GM21723 (cell line): Measurements from ENCODE around the gene ATOX1.

ENCODE experiments used
- ATAC-seq: cut with Tn5 transposase; IDR thresholded peaks from one replicate; pipeline ENCODE4 v1.9.1; 2021; ENCODE audit warnings: mild to moderate bottlenecking, moderate library complexity; ENCODE audit not compliant: unreplicated experiment

Gene ATOX1

DNA sequence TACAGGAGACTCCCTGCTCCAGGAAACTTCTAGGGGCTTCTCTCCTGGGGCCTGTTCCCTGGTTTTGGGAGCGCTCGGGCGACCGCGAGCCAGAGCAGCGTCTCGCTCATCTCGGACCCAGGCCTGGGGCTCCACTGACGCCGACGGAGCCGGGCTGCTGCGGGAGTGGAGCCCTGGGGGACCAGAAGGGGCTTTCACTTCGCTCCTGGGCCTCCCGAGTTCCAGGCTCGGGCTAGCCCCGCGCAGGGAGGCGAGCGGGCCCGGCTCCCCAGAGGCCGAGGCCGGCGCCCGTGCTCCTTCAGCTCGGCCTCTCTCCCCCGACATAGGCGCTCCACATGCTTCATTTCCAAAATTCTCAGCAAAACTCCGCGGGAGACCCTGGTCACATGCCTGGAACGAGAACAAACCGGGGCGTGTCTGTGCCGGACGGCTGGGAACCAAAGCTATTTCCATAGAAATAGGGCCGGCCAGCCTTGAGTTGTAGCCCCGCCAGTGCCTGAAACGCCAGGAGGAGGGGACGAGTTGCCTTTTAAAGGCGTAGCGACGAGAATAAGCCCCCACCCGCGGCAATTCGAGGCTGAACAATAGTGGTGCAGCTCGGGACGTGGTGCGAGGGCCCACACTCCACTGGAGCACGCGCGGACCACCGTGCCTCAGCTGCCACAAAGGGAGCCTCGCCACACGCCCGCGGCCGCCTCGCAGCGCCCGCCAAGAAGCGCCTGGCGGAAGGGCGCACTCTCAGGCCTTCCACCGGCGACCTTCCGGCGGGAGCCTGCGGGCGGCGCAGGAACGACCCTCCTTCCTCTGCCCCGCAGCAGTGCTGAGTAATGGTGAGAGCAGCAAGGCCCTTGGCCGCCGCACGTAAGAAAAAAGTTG is 12.2 kb upstream of the ATOX1 start:
- ATAC-seq, result peak; percentile 30

DNA sequence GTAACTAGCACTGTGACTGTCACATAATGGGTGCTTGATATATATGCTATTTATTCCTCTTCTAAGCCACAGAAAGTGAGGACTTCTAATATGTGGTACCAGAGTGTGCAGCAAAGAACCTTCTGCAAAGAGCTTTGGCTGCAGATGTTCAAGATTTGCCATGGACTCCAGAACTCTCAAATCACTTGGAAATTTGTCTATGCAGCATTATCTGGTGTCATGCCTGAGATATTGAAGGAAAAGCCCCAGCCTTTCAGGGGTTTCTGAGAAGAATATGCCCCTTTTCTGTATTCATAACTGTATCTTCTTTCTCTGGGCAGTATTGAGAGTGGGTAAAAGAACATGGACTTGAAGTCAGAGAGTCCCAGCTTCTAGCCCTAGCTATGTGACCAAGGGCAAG is 8.5 kb upstream of the ATOX1 start:
- no peak for ATAC-seq

DNA sequence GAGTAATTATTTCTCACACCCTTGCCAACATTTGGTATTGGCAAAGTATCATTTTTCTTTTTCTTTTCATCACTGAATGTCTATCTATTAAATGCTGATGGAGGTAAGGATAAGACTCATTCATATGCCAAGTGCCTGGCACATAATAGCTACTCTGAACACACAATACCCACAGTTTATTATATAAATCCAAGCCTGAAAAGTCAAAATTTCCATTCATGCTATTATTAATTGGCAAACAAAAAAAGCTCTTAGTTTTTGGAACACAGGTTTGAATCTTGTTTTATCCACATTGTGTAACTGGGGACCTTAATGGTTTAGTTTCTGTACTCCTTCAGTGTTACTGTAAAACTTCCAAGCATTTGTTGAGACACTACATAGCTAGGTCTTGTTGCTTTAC is 6.4 kb upstream of the ATOX1 start:
- ATAC-seq, result no peak

DNA sequence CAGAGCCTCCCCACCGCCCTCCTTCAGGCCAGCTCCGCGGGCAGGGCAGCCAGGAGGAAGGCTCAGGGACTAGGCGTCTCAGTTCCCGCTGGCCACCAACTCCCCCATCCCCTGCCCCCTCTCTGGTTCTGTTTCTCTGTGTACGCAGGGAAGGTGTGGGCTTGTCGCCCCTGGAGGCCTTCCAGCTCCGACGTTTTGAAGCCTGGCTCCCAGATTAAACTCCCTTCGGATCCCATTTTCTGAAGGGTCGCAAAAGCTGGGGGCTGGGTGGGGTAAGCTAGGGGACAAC is 346 bp downstream of the ATOX1 start:
- peak; percentile 25 for ATAC-seq

GRCh38 chr5:151757233-151758140 is 944 bp downstream of the ATOX1 start:
- ATAC-seq, result peak; percentile 31

GRCh38 chr5:151755383-151755782 is 3.0 kb downstream of the ATOX1 start:
- ATAC-seq, result no peak

GRCh38 chr5:151751593-151751992 is 6.8 kb downstream of the ATOX1 start:
- ATAC-seq, result no peak

DNA sequence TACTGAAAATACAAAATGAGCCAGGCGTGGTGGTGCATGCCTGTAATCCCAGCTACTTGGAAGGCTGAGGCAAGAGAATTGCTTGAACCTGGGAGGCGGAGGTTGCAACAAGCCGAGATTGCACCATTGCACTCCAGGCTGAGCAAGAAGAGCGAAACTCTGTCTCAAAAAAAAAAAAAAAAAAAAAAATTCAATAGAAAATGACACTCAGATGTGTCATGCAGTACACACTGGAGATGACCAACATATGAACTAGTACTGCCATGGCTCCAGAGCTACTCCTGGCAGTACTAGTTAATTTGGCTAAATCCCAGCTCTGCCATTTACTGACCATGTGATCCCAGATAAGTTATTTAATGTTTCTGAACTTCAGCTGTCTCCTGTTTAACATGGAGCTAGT is 7.3 kb downstream of the ATOX1 start:
- ATAC-seq, result no peak

- no peak for ATAC-seq
Observed at GRCh38 chr5:151750121-151750520, 8.3 kb downstream of the ATOX1 start.

DNA sequence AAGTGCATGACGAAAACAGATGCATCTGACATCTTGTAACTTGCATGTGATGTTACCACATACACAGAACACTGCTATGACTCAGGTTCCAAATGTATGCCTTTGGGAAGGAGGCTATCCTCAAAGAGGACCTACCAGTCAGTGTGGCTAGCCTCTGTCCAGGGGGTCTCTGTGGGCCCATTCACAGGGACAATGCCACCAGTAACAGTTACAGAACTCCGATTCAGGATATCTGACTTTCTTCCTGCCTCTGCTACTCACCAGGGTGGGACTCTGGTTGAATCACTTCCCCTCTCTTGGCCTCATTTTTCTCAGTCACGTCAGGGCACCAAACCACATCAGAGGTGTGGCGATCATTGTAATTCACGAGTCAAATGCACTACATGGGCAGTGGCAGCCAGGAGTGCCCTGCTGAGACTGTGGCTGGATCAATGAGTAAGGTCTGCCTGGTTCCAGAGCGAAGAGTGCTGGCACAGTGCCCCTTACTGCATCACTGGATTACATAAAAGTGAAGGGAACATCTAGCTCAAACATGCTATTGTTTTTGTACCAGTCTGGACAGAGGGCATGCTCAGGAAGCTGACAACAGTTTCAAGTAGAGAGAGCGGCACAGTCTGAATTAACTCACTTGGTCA is 13.2 kb downstream of the ATOX1 start:
- peak; percentile 51 for ATAC-seq

DNA sequence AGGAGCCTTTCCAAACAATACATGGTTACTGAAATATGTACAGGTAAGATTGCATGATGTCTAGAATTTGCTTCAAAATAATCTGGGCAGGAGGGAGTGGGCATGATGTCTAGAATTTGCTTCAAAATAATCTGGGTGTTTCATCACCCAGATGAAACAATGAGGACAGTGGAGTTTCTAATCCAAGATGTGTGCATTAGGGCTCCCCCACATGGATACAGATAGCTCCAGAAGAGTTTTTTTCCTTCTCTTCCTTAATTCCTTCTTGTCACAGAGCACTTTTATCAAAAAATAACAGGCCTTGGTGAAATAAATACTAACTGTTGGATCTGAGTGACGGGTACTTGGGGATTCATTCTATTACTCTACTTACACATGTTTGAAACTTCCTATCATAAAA is 14.9 kb downstream of the ATOX1 start:
- ATAC-seq, result no peak

- ATAC-seq, result no peak
Observed at GRCh38 chr5:151742870-151743294, 15.5 kb downstream of the ATOX1 start.

GRCh38 chr5:151741678-151742423 is 16.6 kb downstream of the ATOX1 start:
- ATAC-seq, result no peak

- ATAC-seq, result peak; percentile 29
Observed at GRCh38 chr5:151740958-151741373, 17.5 kb downstream of the ATOX1 start.

- ATAC-seq, result peak; percentile 69
Observed at GRCh38 chr5:151740336-151740942, 18.0 kb downstream of the ATOX1 start.

- no peak for ATAC-seq
Observed at GRCh38 chr5:151739939-151740335, 18.5 kb downstream of the ATOX1 start.

- no peak for ATAC-seq
Observed at GRCh38 chr5:151739395-151739794, 19.0 kb downstream of the ATOX1 start.

DNA sequence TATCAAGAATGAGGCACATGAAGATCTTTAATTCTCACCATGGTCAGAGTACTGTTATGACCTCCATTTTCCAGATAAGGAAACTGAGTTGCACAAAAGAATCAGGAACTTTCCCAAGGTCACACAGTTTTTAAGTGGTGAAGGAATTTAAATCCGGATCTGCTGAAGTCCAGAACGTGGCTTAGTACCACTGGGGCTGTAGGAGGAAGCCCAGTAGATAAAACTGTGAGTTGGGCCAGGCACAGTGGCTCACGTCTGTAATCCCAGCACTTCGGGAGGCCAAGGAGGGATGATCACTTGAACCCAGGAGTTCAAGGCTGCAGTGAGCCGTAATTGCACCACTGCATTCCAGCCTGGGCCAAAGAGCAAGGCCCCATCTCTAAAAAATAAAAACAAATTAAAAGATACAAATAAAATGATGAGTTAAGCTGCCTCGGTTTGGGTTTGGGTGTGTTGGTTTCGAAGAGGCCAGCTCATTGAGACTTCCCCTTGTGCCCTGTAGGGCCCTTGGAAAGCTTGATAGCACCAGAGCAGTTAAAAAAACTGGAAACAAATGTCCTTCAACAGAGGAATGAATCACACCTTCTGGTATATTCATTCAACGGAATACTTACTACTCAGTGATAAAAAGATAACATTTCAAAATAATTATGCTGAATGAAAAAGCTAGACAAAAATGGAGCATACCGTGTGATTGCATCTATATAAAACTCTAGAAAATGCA is 20.1 kb downstream of the ATOX1 start:
- no peak for ATAC-seq

GRCh38 chr5:151737431-151737830 is 21.0 kb downstream of the ATOX1 start:
- ATAC-seq, result no peak

DNA sequence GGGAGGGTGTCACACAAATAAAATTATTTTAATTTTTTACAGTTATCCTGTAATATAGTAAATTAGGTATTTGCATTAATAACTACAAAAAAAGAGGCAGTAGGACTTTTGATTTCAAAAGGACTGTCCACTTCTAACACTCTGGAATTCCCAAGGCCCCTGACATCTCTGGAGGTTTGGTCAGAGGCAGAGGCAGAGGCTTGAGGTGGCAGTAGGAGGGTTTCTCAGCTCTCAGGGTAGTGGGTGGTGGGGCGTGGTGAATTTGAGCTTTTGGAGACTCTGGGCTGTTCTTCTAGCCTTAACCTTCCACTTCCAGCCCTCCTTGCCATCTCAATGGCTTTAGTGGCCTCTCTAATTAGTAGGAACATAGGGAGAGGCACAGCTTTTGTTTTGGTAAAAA is 22.8 kb downstream of the ATOX1 start:
- ATAC-seq, result no peak
